KG1 (cell line): ENCODE data around the gene ZNF430.
"Not testable (repeated sequence)": the region's sequence is repeated elsewhere in the genome, so short reads cannot be mapped to it uniquely, and the experiment has no call there.

Source experiments
- DNase-seq: peaks from one replicate; lab custom pipeline; 2025; lab: John Stamatoyannopoulos, UW

The ZNF430 gene

DNA sequence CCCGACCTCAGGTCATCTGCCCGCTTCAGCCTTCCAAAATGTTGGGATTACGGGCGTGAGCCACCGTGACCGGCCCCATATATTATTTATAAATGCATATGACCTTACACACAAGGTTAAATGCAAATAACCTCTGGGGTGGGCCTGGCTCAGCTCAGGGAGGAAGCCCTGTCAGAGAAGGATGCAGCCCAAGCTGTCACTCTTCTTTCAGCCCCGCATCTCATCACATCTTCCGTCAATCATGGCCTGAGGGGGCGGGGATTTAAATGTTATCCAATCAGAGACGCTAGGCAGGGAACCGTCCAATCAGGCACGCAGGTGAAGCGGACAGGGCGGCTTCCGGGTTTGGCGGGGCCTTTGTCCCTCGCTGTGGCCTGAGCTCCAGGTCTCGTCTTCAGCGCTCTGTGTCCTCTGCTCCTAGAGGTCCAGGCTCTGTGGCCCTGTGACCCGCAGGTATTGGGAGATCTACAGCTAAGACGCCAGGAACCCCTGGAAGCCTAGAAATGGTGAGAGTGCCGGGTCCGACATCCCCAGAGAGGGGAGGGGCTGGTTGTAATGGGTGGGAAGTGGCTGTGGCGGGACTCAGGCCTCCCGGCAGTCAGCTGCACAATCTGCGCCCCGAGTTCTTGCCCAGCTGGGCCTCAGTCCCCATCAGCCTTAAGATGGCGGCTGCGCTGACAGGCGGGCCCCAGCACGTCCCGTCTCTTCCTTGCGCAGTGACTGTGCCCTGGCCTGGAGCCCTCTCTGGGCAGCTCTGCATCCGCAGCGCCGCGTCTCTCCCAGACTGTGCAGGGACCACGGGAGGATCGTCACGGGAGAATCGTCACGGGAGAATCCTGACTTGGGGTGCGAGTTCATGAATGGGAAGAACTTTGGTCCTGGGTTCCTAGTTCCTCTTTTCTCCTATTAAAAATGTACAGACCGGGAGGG is at the start of gene ZNF430:
Gene ZNF430, plus strand, starts transcription at position 360 of the 930 bp plus-strand sequence. Its CDS starts 144 bp downstream, at position 504.
- DNase-seq = peak; percentile 94

DNA sequence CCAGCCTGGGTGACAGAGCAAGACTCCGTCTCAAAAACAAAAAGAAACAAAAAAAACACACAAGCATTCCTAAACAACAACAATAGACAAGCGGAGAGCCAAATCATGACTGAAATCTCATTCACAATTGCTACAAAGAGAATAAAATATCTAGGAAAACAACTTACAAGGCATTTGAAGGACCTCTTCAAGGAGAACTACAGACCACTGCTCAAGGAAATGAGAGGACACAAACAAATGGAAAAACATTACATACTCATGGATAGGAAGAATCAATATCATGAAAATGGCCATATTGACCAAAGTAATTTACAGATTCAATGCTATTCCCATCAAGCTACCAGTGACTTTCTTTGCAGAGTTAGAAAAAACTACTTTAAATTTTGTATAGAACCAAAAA is 27.7 kb upstream of the ZNF430 start:
- DNase-seq = not testable (repeated sequence)

DNA sequence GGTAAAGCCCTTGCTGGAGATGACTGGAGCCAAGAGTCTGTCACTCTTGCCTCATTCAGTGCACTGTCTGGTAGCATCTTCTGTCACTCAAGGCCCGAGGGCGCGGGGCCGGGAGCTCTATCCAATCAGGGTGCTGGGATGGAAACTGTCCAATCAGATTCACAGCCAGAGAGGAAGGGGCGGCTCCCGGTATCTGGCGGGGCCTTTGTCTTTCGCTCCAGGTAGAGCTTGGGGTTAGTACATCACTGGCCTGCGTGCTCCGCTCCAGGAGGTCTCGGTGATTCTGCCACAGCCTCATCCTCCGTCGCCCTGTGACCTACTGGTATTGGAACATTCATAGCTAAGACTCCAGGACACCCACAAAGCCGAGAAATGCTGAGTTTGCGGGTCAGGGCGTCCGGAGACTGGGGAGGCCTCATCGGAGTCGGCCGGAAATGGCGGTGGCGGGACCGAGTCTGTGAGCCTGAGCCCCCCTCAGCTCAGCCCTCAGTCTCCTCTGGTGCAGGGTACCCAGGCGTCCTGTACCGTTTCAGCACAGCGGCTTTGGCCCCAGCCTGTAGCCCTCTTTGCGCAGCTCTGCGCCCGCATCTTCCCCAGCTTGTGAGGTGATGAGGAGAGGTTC is 20.6 kb upstream of the ZNF430 start:
- DNase-seq = peak; percentile 93

DNA sequence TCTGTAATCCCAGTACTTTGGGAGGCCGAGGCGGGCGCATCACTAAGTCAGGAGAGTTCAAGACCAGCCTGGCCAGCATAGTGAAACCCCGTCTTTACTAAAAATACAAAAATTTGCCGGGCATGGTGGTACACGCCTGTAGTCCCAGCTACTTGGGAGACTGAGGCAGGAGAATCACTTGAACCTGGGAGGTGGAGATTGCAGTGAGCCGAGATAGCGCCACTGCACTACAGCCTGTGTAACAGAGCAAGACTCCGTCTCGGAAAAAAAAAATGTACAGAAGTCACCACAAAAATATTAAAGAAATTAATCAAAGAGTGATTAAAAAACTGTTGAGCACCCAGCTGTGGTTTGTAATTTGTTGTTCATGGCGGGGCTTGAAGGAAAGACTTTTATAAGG is 781 bp downstream of the ZNF430 start:
- not testable (repeated sequence) for DNase-seq

DNA sequence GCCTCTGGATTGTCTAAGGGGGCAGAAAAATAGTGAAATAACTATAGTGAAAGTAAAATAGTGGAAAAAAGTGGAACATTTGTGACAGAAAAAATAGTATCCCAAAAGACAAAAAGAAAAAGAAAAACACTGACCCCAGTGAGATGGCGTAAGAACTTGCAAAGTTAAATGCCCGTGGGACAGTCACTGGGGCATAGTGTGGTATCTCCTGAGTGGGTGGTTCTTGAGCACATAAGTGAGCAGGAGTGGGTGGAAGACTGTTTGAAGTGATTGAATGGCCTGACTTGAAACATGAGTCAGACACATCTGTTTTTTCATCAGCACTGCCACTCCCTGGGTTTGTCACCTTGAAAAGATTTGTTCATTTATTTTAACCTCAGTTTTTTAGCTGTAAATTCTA is 2.5 kb downstream of the ZNF430 start:
- no peak for DNase-seq

DNA sequence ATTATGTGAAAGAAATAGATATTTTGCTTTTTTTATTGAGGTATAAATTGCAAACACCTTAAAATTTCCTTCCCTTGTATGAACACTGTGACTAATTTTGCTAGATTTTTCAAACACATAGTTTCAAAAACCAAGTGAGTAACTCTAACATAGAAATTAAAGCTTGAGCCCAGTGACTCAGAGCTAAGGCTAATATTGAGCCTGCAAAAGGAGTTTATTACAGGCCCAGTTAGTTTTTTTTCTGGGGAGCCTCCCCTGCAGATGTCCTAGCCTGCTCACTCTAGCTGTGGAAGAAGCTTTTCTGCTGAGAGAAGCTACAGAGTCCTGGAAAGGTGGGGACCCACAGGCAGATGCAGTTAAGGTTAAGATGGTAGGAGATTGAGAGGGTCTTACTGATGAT is 3.4 kb downstream of the ZNF430 start:
- no peak for DNase-seq

DNA sequence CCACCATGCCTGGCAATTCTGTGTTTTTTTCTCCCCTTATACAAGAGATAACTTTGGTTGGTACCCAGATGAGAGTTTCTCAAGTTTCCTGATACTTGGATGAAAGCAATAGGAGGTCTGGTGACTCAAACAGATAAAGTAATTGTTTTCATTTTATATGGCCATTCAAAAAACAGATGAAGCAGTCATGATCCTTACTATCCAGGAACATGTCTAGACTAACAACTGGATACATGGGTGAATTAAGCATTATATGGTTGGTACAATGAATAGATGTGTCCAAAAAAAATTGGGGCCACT is 8.5 kb downstream of the ZNF430 start:
- no peak for DNase-seq

DNA sequence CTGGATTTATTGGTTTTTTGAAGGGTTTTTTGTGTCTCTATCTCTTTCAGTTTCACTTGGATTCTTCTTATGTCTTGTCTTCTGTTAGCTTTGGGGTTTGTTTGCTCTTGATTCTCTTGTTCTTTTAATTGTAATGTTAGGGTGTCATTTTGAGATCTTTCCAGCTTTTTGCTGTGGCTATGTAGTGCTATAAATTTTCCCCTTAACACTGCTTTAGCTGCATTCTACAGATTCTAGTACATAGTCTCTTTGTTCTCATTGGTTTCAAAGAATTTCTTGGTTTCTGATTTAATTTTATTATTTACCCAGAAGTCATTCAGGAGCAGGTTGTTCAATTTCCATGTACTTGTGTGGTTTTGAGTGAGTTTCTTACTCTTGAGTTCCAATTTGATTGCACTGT is 24.6 kb downstream of the ZNF430 start:
- no peak for DNase-seq

DNA sequence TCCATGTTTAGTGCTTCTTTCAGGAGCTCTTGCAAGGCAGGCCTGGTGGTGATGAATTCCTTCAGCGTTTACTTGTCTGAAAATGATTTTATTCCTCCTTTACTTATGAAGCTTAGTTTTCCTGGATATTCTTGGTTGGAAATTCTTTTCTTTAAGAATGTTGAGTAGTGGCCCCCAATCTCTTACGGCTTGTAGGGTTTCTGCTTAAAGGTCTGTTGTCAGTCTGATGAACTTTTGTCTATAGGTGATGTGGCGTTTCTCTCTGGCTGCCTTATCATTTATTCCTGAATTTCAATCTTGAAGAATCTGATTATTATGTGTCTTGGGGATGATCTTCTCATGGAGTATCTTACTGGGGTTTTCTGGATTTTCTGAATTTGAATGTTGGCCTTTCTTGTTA is 26.0 kb downstream of the ZNF430 start:
- DNase-seq = no peak

DNA sequence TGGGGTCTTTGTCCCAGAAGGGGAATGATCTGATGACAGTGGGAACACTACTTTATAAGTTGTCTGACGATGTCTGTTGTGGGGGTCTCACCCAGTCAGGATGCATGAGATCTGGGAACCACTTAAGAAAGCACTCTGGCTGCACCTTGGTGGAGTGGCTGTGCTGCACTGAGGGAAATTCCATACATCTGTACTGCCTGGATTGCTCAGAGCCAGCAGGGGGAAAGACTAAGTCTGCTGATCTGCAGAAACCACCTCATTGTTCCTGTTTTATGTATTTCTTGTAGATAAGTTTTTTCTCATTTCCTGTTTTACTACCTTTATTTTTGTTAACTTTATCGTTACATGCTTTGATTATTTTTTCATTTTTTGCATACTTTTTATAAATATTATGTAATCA is 27.3 kb downstream of the ZNF430 start:
- DNase-seq = no peak

DNA sequence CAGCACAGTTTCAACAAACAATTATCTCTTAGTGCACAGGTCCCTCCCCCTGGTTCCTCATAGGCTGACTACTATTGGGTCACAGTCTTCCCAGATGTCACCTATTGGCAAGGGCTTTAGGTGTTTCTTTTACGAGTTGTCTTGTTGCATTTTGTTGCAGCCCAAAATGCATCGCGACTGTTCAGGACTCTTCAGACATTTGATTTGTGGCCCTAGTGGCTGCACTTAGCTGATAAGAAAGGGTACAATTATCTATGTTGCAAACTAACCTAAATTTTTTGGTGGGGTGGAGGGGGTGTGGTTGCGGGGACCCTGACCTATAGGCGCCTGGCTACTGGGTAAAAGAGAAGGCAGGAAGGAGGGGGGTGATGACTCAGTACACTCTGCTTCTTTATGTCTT is 32.4 kb downstream of the ZNF430 start:
- no peak for DNase-seq

DNA sequence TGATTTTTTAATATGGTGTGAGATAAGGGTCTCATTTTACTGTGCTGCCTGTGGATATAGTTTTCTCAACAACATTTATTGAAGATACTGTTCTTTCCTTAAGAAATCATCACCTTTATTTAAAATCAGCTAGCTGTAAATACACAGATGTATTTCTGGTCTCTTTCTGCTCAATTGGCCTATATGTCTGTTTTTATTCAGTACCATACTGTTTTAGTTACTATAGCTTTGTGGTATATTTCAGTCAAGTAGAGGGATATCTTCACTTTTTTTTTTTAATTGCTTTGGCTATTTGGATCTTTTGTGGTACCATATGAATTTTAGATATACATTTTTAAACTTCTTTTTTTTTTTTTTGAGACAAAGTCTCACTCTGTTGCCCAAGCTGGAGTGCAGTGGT is 44.9 kb downstream of the ZNF430 start:
- no peak for DNase-seq

DNA sequence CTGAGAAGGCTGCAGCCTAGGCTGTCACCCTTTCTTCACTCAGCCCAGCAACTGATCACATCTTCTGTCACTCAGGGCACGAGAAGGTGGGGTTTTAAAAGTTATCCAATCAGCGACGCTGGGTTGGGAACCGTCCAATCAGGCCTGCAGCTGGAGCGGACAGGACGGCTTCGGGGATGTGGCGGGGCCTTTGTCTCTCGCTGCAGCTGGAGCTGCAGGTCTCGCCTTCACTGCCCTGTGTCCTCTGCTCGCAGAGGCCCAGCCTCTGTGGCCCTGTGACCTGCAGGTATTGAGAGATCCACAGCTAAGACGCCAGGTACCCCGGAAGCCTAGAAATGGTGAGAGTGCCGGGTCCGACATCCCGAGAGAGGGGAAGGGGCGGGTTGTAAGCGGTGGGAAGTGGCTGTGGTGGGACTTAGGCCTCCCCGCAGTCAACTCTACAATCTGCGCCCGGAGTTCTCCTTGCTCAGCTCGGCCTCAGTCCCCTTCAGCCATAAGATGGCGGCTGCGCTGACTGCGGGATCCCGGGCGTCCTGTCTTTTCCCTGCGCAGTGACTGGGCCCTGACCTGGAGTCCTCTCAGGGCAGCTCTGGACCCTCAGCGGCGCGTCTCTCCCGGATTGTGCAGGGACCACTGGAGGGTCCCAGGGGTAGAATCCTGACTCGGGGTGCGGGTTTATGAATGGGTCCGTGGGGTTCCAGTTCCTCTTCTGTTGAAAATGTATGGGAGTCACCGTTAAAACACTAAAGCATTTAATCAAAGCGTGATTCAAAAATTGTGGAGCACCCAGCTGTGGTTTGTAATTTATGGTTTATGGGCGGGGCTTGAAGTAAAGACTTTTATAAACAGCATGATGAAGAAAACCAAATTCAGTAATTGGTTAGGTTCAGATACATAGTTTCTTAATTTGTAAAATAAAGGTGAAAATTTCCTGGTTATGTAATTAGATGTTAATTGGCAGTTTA is 61.8 kb downstream of the ZNF430 start, which contains the start of gene ZNF714:
Gene ZNF714, plus strand, starts transcription at position 193 of the 965 bp plus-strand sequence. CDS start 16,066 bp downstream, outside the sequence.
- DNase-seq = peak; percentile 91

DNA sequence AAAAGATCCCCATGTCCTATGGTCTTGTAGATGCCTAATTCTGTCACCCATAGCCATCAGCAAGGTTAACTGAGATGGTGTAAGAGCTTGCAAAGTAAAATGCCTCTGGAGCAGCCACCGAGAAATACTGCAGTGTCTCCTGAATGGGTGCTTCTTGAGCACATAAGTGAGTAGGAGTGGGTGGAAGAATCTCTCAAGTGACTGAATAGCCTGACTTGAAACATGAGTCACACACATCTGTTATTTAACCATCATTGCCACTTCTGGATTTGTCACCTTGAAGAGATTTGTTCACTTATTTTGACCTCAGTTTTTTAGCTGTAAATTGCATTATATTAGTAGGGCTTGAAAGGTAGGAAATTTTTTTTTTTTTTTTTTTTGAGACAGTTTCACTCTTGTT is 63.9 kb downstream of the ZNF430 start:
- no peak for DNase-seq

DNA sequence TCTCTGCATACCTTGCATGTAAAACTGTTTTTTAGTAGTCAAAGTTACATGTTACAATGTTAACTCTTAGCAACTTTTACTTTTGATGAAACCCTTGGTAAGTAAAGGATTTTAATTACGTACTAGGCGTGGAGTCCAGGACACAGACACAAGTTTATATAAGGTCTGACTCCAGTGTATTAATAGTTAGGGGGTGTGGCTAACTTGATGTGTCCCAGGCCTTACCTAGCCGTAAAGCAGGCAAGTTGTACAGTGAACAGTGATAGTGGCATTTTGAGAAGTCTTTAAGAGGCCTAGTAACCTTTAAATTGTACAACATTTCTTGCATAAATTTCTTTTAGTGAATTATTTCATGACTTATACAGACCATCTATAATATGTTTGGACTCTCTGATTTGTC is 67.4 kb downstream of the ZNF430 start:
- no peak for DNase-seq

DNA sequence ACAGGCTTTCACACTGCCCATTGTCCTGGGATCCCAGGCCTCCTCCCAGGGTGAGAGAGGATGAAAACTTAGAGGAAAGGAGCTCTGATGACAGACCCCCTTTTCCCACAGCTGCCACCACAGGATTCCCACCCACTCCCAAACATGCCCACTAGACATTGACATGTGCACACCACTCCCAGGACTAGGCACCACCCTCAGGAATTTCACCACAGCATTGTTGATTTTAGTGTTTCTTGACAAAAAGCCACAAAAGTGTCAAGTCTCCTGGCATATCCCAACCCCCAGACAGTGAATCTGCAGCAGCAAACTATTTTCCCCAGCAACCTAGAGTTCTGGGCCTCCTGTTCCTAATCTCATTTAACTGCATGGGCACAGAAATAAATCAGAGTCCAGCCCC is 71.7 kb downstream of the ZNF430 start:
- no peak for DNase-seq

DNA sequence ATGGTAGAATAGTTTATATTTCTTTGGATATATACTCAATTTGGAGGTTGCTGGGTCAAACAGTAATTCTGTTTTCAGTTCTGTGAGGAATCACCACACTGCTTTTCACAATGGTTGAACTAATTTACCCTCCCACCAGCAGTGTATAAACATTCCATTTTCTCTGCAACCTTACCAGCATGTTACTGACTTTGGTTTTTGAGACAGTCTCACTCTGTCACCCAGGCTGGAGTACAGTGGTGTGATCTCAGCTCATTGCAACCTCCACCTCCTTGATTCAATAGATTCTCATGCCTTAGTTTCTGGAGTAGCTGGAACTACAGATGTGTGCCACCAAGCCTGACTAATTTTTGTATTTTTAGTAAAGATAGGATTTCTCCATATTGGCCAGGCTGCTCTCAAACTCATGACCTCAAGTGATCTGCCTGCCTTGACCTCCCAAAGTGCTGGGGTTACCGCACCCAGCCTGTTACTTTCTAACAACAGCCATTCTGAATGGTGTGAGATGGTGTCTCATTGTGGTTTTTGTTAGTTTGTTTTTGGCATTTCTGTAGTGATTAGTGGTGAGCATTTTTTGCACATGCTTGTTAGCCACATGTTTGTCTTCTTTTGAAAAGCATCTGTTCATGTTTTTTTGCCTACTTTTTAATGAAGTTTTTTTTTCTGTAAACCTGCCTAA is 74.0 kb downstream of the ZNF430 start:
- no peak for DNase-seq

DNA sequence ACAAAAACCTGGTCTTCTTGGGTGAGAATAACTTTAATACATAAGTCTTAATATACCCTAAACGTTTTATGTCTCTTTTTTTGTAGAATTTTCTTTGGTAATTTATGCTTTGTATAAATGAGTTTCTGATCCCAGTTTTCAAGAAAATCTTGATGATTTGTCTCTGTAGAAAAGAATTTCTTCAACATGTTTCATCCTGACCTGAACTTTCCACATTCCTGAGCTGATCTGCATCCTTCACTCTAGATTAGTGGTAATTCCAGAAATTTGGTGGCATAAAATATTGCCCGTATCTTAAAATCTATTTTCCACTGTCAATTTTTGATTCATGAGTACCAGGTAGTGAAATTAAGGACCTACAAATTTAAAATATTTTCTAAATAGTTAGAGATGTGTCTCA is 77.8 kb downstream of the ZNF430 start:
- no peak for DNase-seq

DNA sequence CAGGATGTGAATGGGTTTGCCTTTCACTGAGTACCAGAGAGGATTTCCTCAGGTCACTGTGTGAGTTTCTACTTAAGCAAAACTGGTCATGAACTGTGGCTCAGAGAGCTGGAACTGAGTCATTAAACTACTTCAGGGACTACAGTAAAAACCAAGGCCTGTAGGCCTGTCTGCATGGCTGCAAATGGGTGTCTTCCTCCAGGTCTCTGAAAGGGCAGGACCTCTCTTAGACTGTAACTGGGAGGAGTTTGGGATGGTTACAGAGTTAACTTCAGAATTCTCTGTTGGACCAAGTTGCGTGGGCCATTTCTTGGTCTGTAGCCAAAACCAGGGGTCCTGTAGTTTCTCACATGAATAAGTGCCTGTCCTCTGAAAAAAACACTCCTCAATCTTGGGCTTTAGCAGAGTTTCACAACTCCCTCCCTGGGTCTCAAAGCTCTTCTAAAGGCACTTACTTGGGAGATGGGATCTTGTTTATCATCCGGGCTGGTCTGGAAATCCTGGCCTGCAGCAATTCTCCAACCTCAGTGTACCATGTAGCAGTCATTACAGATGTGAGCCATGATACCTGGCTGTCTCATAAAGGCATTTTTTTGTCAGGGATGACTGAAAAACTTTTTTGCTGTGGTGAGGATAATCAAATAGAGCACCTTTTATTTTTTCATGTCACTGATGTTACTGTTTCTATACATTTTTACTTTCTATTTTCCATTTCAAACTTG is 81.2 kb downstream of the ZNF430 start:
- no peak for DNase-seq

DNA sequence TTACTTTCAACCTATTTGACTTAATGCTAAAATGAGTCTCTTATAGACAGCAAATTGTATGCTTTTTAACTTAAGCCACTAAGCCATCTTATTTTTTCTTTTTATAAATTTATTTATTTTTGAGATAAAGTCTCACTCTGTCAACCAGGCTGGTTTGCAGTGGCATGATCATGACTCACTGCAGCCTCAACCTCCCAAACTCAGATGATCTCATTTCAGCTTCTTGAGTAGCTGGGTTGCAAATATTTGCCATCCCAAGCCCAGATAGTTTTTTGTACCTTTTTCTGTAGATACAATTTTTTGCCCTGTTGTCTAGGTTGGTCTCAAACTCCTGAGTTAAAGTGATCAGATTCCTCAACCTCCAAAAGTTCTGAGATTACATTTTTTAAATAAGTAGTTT is 88.7 kb downstream of the ZNF430 start:
- DNase-seq = no peak
